Prostate gland (tissue), 2 donors: ENCODE measurements around the gene ATF5. TPM values are rescaled to one million over a fixed set of nuclear protein-coding genes. Genes with fewer than 3 reads are reported as not detected.
A peak's percentile ranks its signal among the peaks of the same experiment; 100 is the strongest.

Experiments used
- DNase-seq: peaks from one replicate; pipeline ENCODE4 v3.0.0-alpha.2; 2019; ENCODE audit warnings: low spot score
- H3K27ac ChIP-seq, 2 donors: fragments of 200-600 bp; sonication (generic); 2 replicates each; pipeline ENCODE4 v1.5.1; 2017 to 2019
- H3K27me3 ChIP-seq: fragments of 200-600 bp; sonication (generic); replicated peaks from 2 replicates; pipeline ENCODE4 v1.5.1; 2019; ENCODE audit not compliant: insufficient read depth
- H3K36me3 ChIP-seq, 2 donors: fragments of 200-600 bp; sonication (generic); 1 replicate in 1 of 2; 2 replicates in 1 of 2; pipeline versions ENCODE4 v1.5.1 to v1.8.1; 2017 to 2019
- H3K4me1 ChIP-seq: fragments of 200-600 bp; sonication (generic); replicated peaks from 2 replicates; pipeline ENCODE4 v1.5.1; 2019
- H3K4me3 ChIP-seq, 2 donors: fragments of 200-600 bp; sonication (generic); 2 replicates each; pipeline ENCODE4 v1.5.1; 2017 to 2019
- H3K9me3 ChIP-seq: fragments of 200-600 bp; sonication (generic); 2 replicates; pipeline ENCODE4 v1.5.1; 2017
- CTCF ChIP-seq, 4 experiments: fragments of 200-600 bp in 2 of 4; fragments of 450-650 bp in 2 of 4; sonication (generic) in 2 of 4; IDR thresholded peaks; 1 replicate in 3 of 4; 2 replicates in 1 of 4; pipeline ENCODE4 v1.5.1; 2016 to 2019; ENCODE audit warnings: antibody characterized with exemption in 4 of 4, mild to moderate bottlenecking in 2 of 4, moderate library complexity in 2 of 4
- POLR2A ChIP-seq: fragments of 450-650 bp; IDR thresholded peaks from one replicate; pipeline ENCODE4 v1.6.1; 2016; ENCODE audit warnings: antibody characterized with exemption, mild to moderate bottlenecking
- POLR2AphosphoS5 ChIP-seq: sonication (generic); formaldehyde crosslinking; IDR thresholded peaks from one replicate; pipeline ENCODE4 v1.6.1; 2017; ENCODE audit warnings: antibody characterized with exemption
- WGBS: methylation state at CpG from one replicate; pipeline ENCODE4 v1.1.5; 2018; 5-methylcytosine and 5-hydroxymethylcytosine counted together
- intact Hi-C: fragments of 100-400 bp; cut with DNase I; formaldehyde crosslinking; loops from one replicate; pipeline ENCODE4 v1.14.2; 2022
- microRNA-seq: library from miRNA; unstranded; fragments of <30 nt; microRNA quantifications from one replicate; pipeline ENCODE4, GENCODE V29; 2016
- total RNA-seq, 2 donors: library from RNA; depleted of rRNA; stranded (reverse); fragments of >200 nt; gene quantifications; one replicate each; pipeline ENCODE4 v1.1.0, GENCODE V29; 2016

The ATF5 gene
- total RNA-seq, 2 donors from 2014 or later: 14.0 to 16.4 TPM

- Histone ChIP-seq H3K4me3 (no peak overlapping the region), H3K36me3 (peaks cover 0 to 5% of the 10 kb centered on the region in 2 donors), H3K27me3 (no peaks in the 10 kb centered on the region), H3K27ac (no peak overlapping the region), H3K4me1 (no peaks in the 10 kb centered on the region), H3K9me3 (no peaks in the 10 kb centered on the region)
- DNase-seq: no peak
- intact Hi-C loops: no loop called here
- WGBS: 86% methylated on average over 13 of the region's 13 CpGs
- TF ChIP-seq POLR2A (no peak), POLR2AphosphoS5 (no peak), CTCF (IDR thresholded peaks at IDR 0.05) (no peak)
Observed at GRCh38 chr19:49977076-49977475, 48.1 kb downstream of the ATF5 start.

- no peak for TF ChIP-seq POLR2A
- no peak for TF ChIP-seq POLR2AphosphoS5
- no peak for TF ChIP-seq CTCF (IDR thresholded peaks at IDR 0.05)
- Histone ChIP-seq H3K4me1 (no peaks in the 10 kb centered on the region), H3K4me3 (no peak overlapping the region), H3K9me3 (no peaks in the 10 kb centered on the region), H3K27ac (no peak overlapping the region), H3K36me3 (peaks cover 0 to 5% of the 10 kb centered on the region in 2 donors), H3K27me3 (no peaks in the 10 kb centered on the region)
- WGBS: 52% methylated on average over 18 of the region's 18 CpGs
- intact Hi-C loops: no loop called here
- DNase-seq: no peak
Observed at GRCh38 chr19:49977881-49978280, 48.9 kb downstream of the ATF5 start.

- intact Hi-C loops: no loop called here
- WGBS: 52% methylated on average over 11 of the region's 11 CpGs
- DNase-seq: no peak
- no peak for TF ChIP-seq POLR2AphosphoS5
- no peak overlapping the region for H3K4me3 ChIP-seq
- no peaks in the 10 kb centered on the region for H3K9me3 ChIP-seq
- H3K27me3 ChIP-seq: no peaks in the 10 kb centered on the region
- no peaks in the 10 kb centered on the region for H3K4me1 ChIP-seq
- no peak overlapping the region for H3K27ac ChIP-seq
- H3K36me3 ChIP-seq: peaks cover 0 to 5% of the 10 kb centered on the region in 2 donors
Observed at GRCh38 chr19:49978324-49978723, 49.3 kb downstream of the ATF5 start.

GRCh38 chr19:49981603-49982593 lies 52.9 kb downstream of the ATF5 start:
- no peak for DNase-seq
- no peaks in the 10 kb centered on the region for H3K9me3 ChIP-seq
- no peaks in the 10 kb centered on the region for H3K27me3 ChIP-seq
- H3K27ac ChIP-seq: no peak overlapping the region
- 86% methylated on average over 21 of the region's 21 CpGs for WGBS
- no peak overlapping the region for H3K4me3 ChIP-seq
- H3K4me1 ChIP-seq: no peaks in the 10 kb centered on the region
- TF ChIP-seq POLR2AphosphoS5 (no peak), POLR2A (no peak), CTCF (IDR thresholded peaks at IDR 0.05) (no peak)
- H3K36me3 ChIP-seq: peaks cover 0 to 5% of the 10 kb centered on the region in 2 donors
- intact Hi-C loops: loop anchor here (2.0 kb wide), 1 partner anchor 45 kb away; no protein-coding TSS in a partner anchor

Small RNA genes within 50 kb of the gene (microRNA-seq; reads per million reads assigned to microRNA genes)
- gene MIR4750: 1.3 reads per million, percentile 14 among the genes with 10 or more reads in this experiment

Other genes with a start within 250 kb of the ATF5 start
- 1 to 10 TPM in 1 of 2 donors, under 1 TPM in 1; 0.68 to 6.1 TPM for gene ADM5, start 239.6 kb upstream of the ATF5 start, total RNA-seq
- 1 to 10 TPM in 1 of 2 donors, under 1 TPM in 1; 0.96 to 5.5 TPM for gene CPT1C, start 238.1 kb upstream of the ATF5 start, total RNA-seq
- 10 to 100 TPM in 1 of 2 donors, not detected in 1; 10.6 TPM for gene TSKS, start 165.9 kb upstream of the ATF5 start, total RNA-seq
- gene AP2A1, start 162.2 kb upstream of the ATF5 start, total RNA-seq: 100 to 1,000 TPM in 1 of 2 donors, 10 to 100 TPM in 1; 62.7 to 252 TPM
- gene FUZ, start 115.9 kb upstream of the ATF5 start, total RNA-seq: 10 to 100 TPM; 39.2 to 45.4 TPM
- 100 to 1,000 TPM in 1 of 2 donors, 10 to 100 TPM in 1; 38.4 to 173 TPM for gene MED25, start 110.9 kb upstream of the ATF5 start, total RNA-seq
- gene PTOV1, start 78.0 kb upstream of the ATF5 start, total RNA-seq: 100 to 1,000 TPM; 179 to 252 TPM
- gene PNKP, start 61.6 kb upstream of the ATF5 start, total RNA-seq: 100 to 1,000 TPM in 1 of 2 donors, 10 to 100 TPM in 1; 64.9 to 128 TPM
- gene AKT1S1, start 51.9 kb upstream of the ATF5 start, total RNA-seq: 10 to 100 TPM; 27.6 to 30.2 TPM
- 10 to 100 TPM; 33.0 to 51.4 TPM for gene TBC1D17, start 51.5 kb upstream of the ATF5 start, total RNA-seq
- gene IL4I1, start 32.3 kb upstream of the ATF5 start, total RNA-seq: 1 to 10 TPM in 1 of 2 donors, under 1 TPM in 1; 0.14 to 2.5 TPM
- 10 to 100 TPM; 44.4 to 76.9 TPM for gene NUP62, start 299 bp downstream of the ATF5 start, total RNA-seq
- 1 to 10 TPM in 1 of 2 donors, under 1 TPM in 1; 0.68 to 1.0 TPM for gene SIGLEC11, start 32.0 kb downstream of the ATF5 start, total RNA-seq
- gene VRK3, start 96.2 kb downstream of the ATF5 start, total RNA-seq: 10 to 100 TPM; 47.8 to 76.5 TPM
- 10 to 100 TPM; 16.7 to 26.0 TPM for gene ZNF473, start 96.8 kb downstream of the ATF5 start, total RNA-seq
- gene IZUMO2, start 234.1 kb downstream of the ATF5 start, total RNA-seq: 1 to 10 TPM in 1 of 2 donors, not detected in 1; 1.1 TPM